Lung (tissue), 12 donors: Measurements from ENCODE around the gene NKIRAS2. TPM values are rescaled to one million over a fixed set of nuclear protein-coding genes. Genes with fewer than 3 reads are reported as not detected.
A peak's percentile ranks its signal among the peaks of the same experiment; 100 is the strongest.

ENCODE experiments used
- ATAC-seq: fragments of 200-7000 bp; cut with Tn5 transposase; one replicate; pipeline ENCODE4 v1.9.1; 2020; ENCODE audit warnings: moderate number of reproducible peaks; ENCODE audit not compliant: insufficient read depth, low FRiP score
- DNase-seq, 3 donors: peaks; one replicate each; pipeline ENCODE4 v3.0.0-alpha.2; 2013 to 2017
- H3K27ac ChIP-seq, 2 donors: one replicate each; pipeline ENCODE4 v1.5.1; 2013; ENCODE audit warnings: mild to moderate bottlenecking in 2 of 2, moderate library complexity in 2 of 2, control low read depth in 1 of 2, inconsistent platforms in 1 of 2, low read depth in 1 of 2, low read length in 1 of 2
- H3K27me3 ChIP-seq, 3 donors: one replicate each; pipeline ENCODE4 v1.5.1; 2013; ENCODE audit warnings: low read length in 2 of 3; ENCODE audit not compliant: control insufficient read depth in 3 of 3, insufficient read depth in 3 of 3
- H3K36me3 ChIP-seq, 4 donors: one replicate each; pipeline ENCODE4 v1.5.1; 2013; ENCODE audit warnings: low read length in 4 of 4, mild to moderate bottlenecking in 1 of 4, moderate library complexity in 1 of 4; ENCODE audit not compliant: control insufficient read depth in 4 of 4, insufficient read depth in 4 of 4
- H3K4me1 ChIP-seq, 5 donors: one replicate each; pipeline ENCODE4 v1.5.1; 2013; ENCODE audit warnings: low read length in 5 of 5, mild to moderate bottlenecking in 2 of 5, moderate library complexity in 1 of 5; ENCODE audit not compliant: control insufficient read depth in 5 of 5, insufficient read depth in 5 of 5
- H3K4me3 ChIP-seq: one replicate; pipeline ENCODE4 v1.5.1; 2013; ENCODE audit warnings: mild to moderate bottlenecking, control low read depth, moderate library complexity
- H3K9ac ChIP-seq, 2 donors: one replicate each; pipeline ENCODE4 v1.5.1; 2013; ENCODE audit warnings: low read length in 2 of 2, control low read depth in 1 of 2; ENCODE audit not compliant: insufficient read depth in 1 of 2
- H3K9me3 ChIP-seq, 4 donors: one replicate each; pipeline ENCODE4 v1.5.1; 2013; ENCODE audit warnings: low read length in 3 of 4, mild to moderate bottlenecking in 1 of 4, moderate library complexity in 1 of 4; ENCODE audit not compliant: control insufficient read depth in 4 of 4, insufficient read depth in 3 of 4
- CTCF ChIP-seq: IDR thresholded peaks from 2 replicates; pipeline ENCODE4 v1.5.1; 2012; ENCODE audit warnings: mild to moderate bottlenecking; ENCODE audit errors: control extremely low read depth, extremely low read depth
- WGBS, 2 donors: extraction: QIAGEN DNeasy Blood & Tissue Kit; methylation state at CpG; one replicate each; pipeline ENCODE4 v1.1.7; 2013; 5-methylcytosine and 5-hydroxymethylcytosine counted together
- polyA plus RNA-seq, 2 donors: library from polyadenylated mRNA; stranded (reverse); fragments of 200-250 nt; gene quantifications; one replicate each; pipeline ENCODE4 v1.2.1, GENCODE V29; 2013
- total RNA-seq, 2 donors: library from RNA; depleted of rRNA in 1 of 2; stranded (reverse); fragments of >200 nt in 1 of 2; gene quantifications; one replicate each; pipeline ENCODE4 v1.2.1, GENCODE V29; 2014 to 2021
- donor health status: control.
- donor health status: control.
- donor health status: Bipolar disorder and iron deficiency.
- donor health status: healthy.
- donor health status: DM: yes; HTN: yes; CAD: no.

Gene NKIRAS2
- total and polyA plus RNA-seq, 4 donors, result 29.2 to 44.2 (median 32.3) TPM

- no peak overlapping the region for H3K9ac ChIP-seq
- no peak overlapping the region for H3K4me3 ChIP-seq
- H3K27ac ChIP-seq, result no peak overlapping the region
- H3K27me3 ChIP-seq, result no peaks in the 10 kb centered on the region
- no peaks in the 10 kb centered on the region for H3K9me3 ChIP-seq
- 61 to 71% methylated on average over 19 of the region's 19 CpGs for WGBS, 2 donors
- H3K4me1 ChIP-seq, result peaks cover 0 to 11% (median 0%) of the 10 kb centered on the region in 5 donors
- H3K36me3 ChIP-seq, result peaks cover 0 to 12% (median 8%) of the 10 kb centered on the region in 4 donors
- no peak for TF ChIP-seq CTCF
- ATAC-seq (no peak), DNase-seq (no peak)
Measured at GRCh38 chr17:42027961-42028790, 8.3 kb downstream of the NKIRAS2 start.

DNA sequence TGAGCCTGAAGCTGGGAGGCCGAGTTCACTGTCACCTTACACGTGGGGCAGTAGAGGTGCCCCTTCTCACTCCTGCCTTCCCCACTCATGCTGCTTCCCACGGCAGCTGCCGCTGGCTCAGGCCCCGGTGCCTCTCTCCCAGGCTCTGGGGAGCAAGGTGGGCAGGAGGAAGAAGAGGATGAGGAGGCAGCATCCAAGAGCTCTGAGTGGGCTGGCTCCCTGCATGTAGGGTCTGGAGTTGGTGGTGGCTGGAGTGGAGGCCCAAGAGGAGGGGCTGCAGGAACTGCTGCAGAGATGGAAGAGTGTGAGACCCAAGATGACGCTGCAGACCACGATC lies 8.9 kb downstream of the NKIRAS2 start:
- 83 to 87% methylated on average over 7 of the region's 7 CpGs for WGBS, 2 donors
- H3K4me3 ChIP-seq, result no peak overlapping the region
- no peak for TF ChIP-seq CTCF
- peaks cover 0 to 10% (median 0%) of the 10 kb centered on the region in 5 donors for H3K4me1 ChIP-seq
- no peak overlapping the region for H3K9ac ChIP-seq
- ATAC-seq (no peak), DNase-seq (no peak)
- H3K27me3 ChIP-seq, result no peaks in the 10 kb centered on the region
- no peak overlapping the region for H3K27ac ChIP-seq
- H3K36me3 ChIP-seq, result peaks cover 0 to 8% (median 4%) of the 10 kb centered on the region in 4 donors
- H3K9me3 ChIP-seq, result no peaks in the 10 kb centered on the region

- Histone ChIP-seq H3K4me1 (no peaks in the 10 kb centered on the region), H3K27me3 (no peaks in the 10 kb centered on the region), H3K4me3 (no peak overlapping the region), H3K9ac (no peak overlapping the region), H3K27ac (no peak overlapping the region), H3K9me3 (no peaks in the 10 kb centered on the region), H3K36me3 (no peaks in the 10 kb centered on the region)
- TF ChIP-seq CTCF, result no peak
- DNase-seq, result peak in 1 of 3 donors; percentile 41
- 61 to 79% methylated on average over 6 of the region's 6 CpGs for WGBS, 2 donors
- no peak for ATAC-seq
Measured at GRCh38 chr17:42031584-42031983, 11.7 kb downstream of the NKIRAS2 start.
